ENCODE measurements around the gene SRSF1.

GRCh38 chr17:57999010-57999495, 8.0 kb downstream of the SRSF1 start:
- no peak for TF ChIP-seq CTCF (IDR thresholded peaks at IDR 0.05)
- no peak for TF ChIP-seq POLR2A (IDR thresholded peaks at IDR 0.05)
